Mesothelial cell of epicardium (in vitro differentiated cells): ENCODE data around the gene LDB2. TPM values are rescaled to one million over a fixed set of nuclear protein-coding genes. Genes with fewer than 3 reads are reported as not detected.

Source experiments
- DNase-seq, 2 experiments: peaks; one replicate each; pipeline ENCODE4 v3.0.0; 2021; ENCODE audit warnings: low spot score in 2 of 2; ENCODE audit not compliant: unreplicated experiment in 2 of 2
- H3K27ac Mint-ChIP-seq: 2 replicates; pipeline ENCODE4 v1.8.0; 2021; ENCODE audit warnings: mixed read lengths
- H3K27me3 Mint-ChIP-seq: 2 replicates; pipeline ENCODE4 v1.8.0; 2021; ENCODE audit warnings: low read depth, mixed read lengths
- H3K36me3 Mint-ChIP-seq: 2 replicates; pipeline ENCODE4 v1.8.0; 2021; ENCODE audit warnings: mixed read lengths
- H3K4me1 Mint-ChIP-seq: 2 replicates; pipeline ENCODE4 v1.8.0; 2021; ENCODE audit warnings: mixed read lengths
- H3K4me3 Mint-ChIP-seq: 2 replicates; pipeline ENCODE4 v1.8.0; 2021; ENCODE audit warnings: mild to moderate bottlenecking, moderate library complexity, mixed read lengths
- H3K9me3 Mint-ChIP-seq: 2 replicates; pipeline ENCODE4 v1.8.0; 2021; ENCODE audit warnings: mixed read lengths
- total RNA-seq: library from RNA; stranded (reverse); gene quantifications from 3 replicates; pipeline ENCODE4 v1.2.1, GENCODE V29; 2021
- TF ChIP-seq, protein P1 (sequence below): fragments of 200-600 bp; sonication (generic); IDR thresholded peaks from one replicate; pipeline ENCODE4 v1.5.0; 2021; ENCODE audit warnings: antibody characterized with exemption; ENCODE audit not compliant: unreplicated experiment

LDB2 gene
- total RNA-seq, 1 donor from 2014 or later = 7.6 TPM

DNA sequence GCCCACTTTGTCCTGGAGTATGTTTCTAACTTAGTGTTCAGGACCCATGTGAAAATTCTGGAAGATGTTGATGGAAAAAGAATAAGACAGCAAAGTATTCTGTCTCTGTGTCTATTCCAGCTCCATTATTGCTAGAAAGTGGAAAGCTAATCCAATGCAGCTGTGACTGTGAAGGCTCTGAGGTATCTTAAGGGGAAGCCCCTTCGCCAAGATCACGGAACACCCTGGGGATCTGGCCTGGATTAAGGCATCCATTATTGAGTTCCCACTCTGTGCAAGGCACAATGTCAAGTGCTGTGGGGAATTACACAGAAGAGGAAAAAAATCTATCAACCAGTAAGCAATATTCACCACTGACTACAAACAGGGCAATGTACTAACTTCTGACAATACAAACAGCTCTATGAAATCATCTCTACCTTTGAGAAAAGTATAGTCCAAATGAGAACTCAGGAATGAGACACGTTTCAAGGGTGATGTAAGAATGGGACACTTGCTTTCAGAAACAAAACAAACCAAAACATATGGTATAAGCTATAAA, 222.1 kb downstream of the LDB2 start:
- no peak for DNase-seq
- Mint-ChIP-seq H3K9me3 (no peaks in the 10 kb centered on the region), H3K27me3 (peaks cover 25% of the 10 kb centered on the region), H3K4me1 (no peaks in the 10 kb centered on the region), H3K27ac (no peak overlapping the region), H3K36me3 (no peaks in the 10 kb centered on the region), H3K4me3 (no peak overlapping the region)
- TF ChIP-seq, protein P1, sequence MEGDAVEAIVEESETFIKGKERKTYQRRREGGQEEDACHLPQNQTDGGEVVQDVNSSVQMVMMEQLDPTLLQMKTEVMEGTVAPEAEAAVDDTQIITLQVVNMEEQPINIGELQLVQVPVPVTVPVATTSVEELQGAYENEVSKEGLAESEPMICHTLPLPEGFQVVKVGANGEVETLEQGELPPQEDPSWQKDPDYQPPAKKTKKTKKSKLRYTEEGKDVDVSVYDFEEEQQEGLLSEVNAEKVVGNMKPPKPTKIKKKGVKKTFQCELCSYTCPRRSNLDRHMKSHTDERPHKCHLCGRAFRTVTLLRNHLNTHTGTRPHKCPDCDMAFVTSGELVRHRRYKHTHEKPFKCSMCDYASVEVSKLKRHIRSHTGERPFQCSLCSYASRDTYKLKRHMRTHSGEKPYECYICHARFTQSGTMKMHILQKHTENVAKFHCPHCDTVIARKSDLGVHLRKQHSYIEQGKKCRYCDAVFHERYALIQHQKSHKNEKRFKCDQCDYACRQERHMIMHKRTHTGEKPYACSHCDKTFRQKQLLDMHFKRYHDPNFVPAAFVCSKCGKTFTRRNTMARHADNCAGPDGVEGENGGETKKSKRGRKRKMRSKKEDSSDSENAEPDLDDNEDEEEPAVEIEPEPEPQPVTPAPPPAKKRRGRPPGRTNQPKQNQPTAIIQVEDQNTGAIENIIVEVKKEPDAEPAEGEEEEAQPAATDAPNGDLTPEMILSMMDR = no peak

DNA sequence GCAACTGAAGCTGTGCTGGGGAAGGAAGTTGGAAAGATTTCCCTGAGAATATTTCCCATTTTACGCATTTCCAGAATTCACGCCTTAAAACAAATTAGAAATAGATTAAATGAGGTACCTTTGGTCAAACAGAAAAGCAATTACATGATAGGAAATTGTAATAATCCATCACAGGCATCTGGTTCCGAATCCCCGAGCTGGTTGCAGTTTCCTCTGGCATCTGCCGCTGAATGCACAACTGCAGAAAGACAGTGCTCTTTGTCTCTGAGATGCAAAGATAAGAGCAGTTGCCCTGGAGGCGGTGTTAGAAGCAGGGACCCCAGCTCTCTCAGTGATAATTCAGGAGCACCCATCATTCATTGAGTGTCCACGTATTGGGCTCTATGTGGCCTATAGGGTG, 224.4 kb downstream of the LDB2 start:
- H3K4me3 Mint-ChIP-seq = no peak overlapping the region

DNA sequence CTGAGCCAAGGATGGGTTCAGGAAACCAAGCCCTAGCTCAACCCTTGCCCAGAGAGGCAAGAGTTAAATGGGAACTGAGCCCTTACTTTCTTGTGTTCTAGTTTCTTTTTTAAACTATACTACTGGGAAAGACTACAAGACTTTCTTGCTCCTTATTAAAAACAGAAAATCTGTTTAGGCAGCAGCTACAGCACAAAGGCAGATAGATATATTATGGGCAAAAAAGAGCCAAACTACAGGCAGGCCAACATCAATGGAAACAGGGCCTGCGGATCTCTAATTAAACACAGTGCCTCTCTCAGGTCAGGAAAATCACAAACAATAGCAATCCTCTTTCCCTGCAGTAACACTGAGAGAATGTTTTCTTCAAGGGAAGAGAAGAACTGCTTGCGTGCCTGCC, 226.0 kb downstream of the LDB2 start:
- H3K4me1 Mint-ChIP-seq = no peaks in the 10 kb centered on the region
- no peak overlapping the region for H3K27ac Mint-ChIP-seq
- no peaks in the 10 kb centered on the region for H3K9me3 Mint-ChIP-seq
- no peak overlapping the region for H3K4me3 Mint-ChIP-seq
- peaks cover 18% of the 10 kb centered on the region for H3K27me3 Mint-ChIP-seq
- TF ChIP-seq, protein P1 = no peak
- DNase-seq = no peak
- no peaks in the 10 kb centered on the region for H3K36me3 Mint-ChIP-seq

More for the DNA sequence above, 224.4 kb downstream of the LDB2 start:
- no peaks in the 10 kb centered on the region for H3K4me1 Mint-ChIP-seq
- H3K27ac Mint-ChIP-seq = no peak overlapping the region
- no peak for DNase-seq
- H3K36me3 Mint-ChIP-seq = no peaks in the 10 kb centered on the region
- H3K27me3 Mint-ChIP-seq = peaks cover 19% of the 10 kb centered on the region
- TF ChIP-seq, protein P1 = no peak
- no peaks in the 10 kb centered on the region for H3K9me3 Mint-ChIP-seq

DNA sequence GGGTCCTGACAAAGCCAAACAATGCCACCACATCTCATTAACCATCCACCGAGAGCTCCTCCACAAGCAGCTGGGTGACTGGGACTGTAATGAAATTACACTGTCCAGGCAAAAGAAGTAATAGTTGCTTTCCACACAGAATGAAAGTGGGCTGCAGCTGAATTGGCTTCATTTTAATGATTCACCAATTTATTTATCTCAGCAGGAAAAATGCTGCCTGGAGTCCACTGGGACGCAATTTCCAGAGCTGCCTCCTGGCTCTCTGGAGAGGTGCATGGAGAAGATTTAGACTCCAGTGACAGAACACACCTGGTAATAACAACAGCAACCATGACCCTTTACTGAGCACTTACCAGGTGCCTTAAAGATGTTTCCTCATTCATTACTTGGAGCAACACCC, 226.7 kb downstream of the LDB2 start:
- Mint-ChIP-seq H3K9me3 (no peaks in the 10 kb centered on the region), H3K36me3 (no peaks in the 10 kb centered on the region), H3K27ac (no peak overlapping the region), H3K4me1 (no peaks in the 10 kb centered on the region), H3K4me3 (no peak overlapping the region), H3K27me3 (peaks cover 20% of the 10 kb centered on the region)
- TF ChIP-seq, protein P1 = no peak
- DNase-seq = no peak

DNA sequence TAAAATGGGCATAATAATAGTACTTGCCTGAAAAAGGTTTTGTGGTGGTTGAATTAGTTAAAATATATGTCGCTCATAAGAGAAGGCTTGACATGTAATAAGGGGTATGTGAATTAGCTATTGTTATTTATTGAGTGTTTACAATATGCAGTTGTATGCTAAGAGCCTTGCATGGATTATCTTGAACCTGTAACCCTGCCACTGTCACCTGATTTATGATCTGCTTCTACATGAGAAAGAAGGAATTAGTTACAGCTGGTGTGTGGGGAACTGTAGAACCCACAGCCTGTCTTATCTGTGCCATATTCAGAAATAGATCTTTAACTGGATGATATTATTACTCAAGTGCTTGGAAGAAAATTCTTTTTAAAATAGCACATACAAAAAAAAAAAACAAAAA, 227.7 kb downstream of the LDB2 start:
- Mint-ChIP-seq H3K4me1 (no peaks in the 10 kb centered on the region), H3K36me3 (no peaks in the 10 kb centered on the region), H3K9me3 (no peaks in the 10 kb centered on the region), H3K4me3 (no peak overlapping the region), H3K27ac (no peak overlapping the region), H3K27me3 (peaks cover 21% of the 10 kb centered on the region)
- TF ChIP-seq, protein P1 = no peak
- no peak for DNase-seq

DNA sequence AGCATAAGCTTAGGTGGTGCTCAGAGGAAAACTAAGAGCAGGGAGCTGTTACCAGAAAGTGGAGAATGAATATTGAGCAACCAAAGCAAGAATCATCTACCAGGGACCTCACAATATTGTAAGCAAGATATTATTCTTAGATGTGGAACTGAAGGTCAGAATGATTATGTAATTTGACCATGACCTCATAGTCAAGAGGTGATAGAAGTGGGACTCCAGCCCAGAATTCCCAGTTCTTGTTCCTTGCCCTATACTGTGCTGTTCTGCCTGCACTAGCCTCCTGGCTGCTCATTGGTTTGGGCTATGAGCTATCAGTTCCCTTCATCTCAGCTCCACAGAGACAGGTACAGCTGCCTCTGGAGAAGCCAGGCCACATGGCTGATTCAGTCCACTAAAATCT, 229.4 kb downstream of the LDB2 start:
- no peak overlapping the region for H3K4me3 Mint-ChIP-seq

More for the DNA sequence above, 229.4 kb downstream of the LDB2 start:
- peaks cover 18% of the 10 kb centered on the region for H3K27me3 Mint-ChIP-seq
- peaks cover 2% of the 10 kb centered on the region for H3K9me3 Mint-ChIP-seq
- H3K36me3 Mint-ChIP-seq = no peaks in the 10 kb centered on the region
- no peaks in the 10 kb centered on the region for H3K4me1 Mint-ChIP-seq
- TF ChIP-seq, protein P1 = no peak
- H3K27ac Mint-ChIP-seq = no peak overlapping the region
- no peak for DNase-seq
